RKO (cell line): ENCODE measurements around the gene TH.
A peak's percentile ranks its signal among the peaks of the same experiment; 100 is the strongest.

ENCODE experiments used
- DNase-seq: peaks from one replicate; pipeline ENCODE4 v3.0.0-alpha.2; 2016; ENCODE audit warnings: low spot score

TH gene

GRCh38 chr11:2208691-2209369, 37.2 kb upstream of the TH start:
- DNase-seq: no peak

- no peak for DNase-seq
Observed at GRCh38 chr11:2207773-2208621, 36.4 kb upstream of the TH start.

- DNase-seq: no peak
Observed at GRCh38 chr11:2207212-2207611, 35.6 kb upstream of the TH start.

GRCh38 chr11:2205981-2206690, 34.5 kb upstream of the TH start:
- DNase-seq: no peak

- DNase-seq: no peak
Observed at GRCh38 chr11:2205214-2205720, 33.7 kb upstream of the TH start.

GRCh38 chr11:2204361-2205213, 33.0 kb upstream of the TH start:
- no peak for DNase-seq

GRCh38 chr11:2203440-2204259, 32.0 kb upstream of the TH start:
- DNase-seq: no peak

- no peak for DNase-seq
Observed at GRCh38 chr11:2202900-2203439, 31.4 kb upstream of the TH start.

- no peak for DNase-seq
Observed at GRCh38 chr11:2202071-2202899, 30.7 kb upstream of the TH start.

GRCh38 chr11:2201542-2201941, 29.9 kb upstream of the TH start:
- DNase-seq: no peak

GRCh38 chr11:2200957-2201519, 29.4 kb upstream of the TH start:
- no peak for DNase-seq

GRCh38 chr11:2200536-2200935, 28.9 kb upstream of the TH start:
- no peak for DNase-seq

- no peak for DNase-seq
Observed at GRCh38 chr11:2199466-2200341, 28.1 kb upstream of the TH start.

- DNase-seq: no peak
Observed at GRCh38 chr11:2198621-2199365, 27.2 kb upstream of the TH start.

- no peak for DNase-seq
Observed at GRCh38 chr11:2197771-2198520, 26.3 kb upstream of the TH start.

- peak; percentile 70 for DNase-seq
Observed at GRCh38 chr11:2196970-2197770, 25.6 kb upstream of the TH start.
